Measurements from ENCODE around the gene IFRD2.

Gene IFRD2

GRCh38 chr3:50292159-50293078, at the start of gene IFRD2:
IFRD2 (minus strand) TSS chr3:50292429; CDS start chr3:50292274, 155 bp downstream.
- DNase-seq = peak; percentile 90

DNA sequence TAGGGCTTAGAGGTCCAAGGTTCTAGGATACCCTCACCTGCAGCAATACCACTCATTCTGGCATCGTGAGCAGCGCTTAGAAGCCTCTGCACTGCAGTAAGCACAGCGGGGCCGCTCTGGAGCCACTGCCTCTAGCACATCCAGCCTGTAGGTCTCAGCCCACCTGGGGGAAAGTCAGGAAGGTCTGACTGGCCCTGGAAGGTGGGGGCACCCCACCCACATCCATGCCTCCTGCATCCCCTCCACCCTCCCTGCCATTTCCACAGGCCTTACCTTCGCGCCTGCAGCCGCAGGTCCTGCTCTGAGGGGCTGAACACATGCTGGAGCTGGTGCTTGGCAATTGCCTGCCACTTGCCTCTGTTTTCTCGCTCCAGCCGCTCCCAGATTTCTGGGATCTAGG, 49.3 kb upstream of the IFRD2 start:
- no peak for DNase-seq

GRCh38 chr3:50340448-50341329, 48.5 kb upstream of the IFRD2 start, which contains the start of gene RASSF1:
RASSF1 (minus strand) TSS chr3:50340836; CDS start chr3:50340805, 31 bp downstream.
- no peak for DNase-seq

DNA sequence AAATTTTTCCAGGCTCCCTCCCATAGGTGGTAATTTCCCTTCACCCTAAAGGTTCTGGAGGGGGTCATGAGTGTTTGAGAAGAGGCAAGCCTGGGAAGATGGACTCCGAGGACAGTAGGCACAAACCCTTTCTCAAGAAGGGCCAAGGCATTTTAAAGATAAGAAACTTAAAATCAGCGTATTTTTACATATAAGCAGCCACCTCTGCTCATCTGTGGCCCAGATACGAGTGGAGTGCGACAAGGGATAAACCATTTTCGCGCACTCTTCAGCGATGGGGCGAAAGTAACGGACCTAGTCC, 47.9 kb upstream of the IFRD2 start:
- DNase-seq = no peak

- no peak for DNase-seq
These were observed 47.4 kb upstream of the IFRD2 start for GRCh38 chr3:50339485-50340146.

- DNase-seq = no peak
These were observed 46.7 kb upstream of the IFRD2 start for GRCh38 chr3:50338965-50339364.

DNA sequence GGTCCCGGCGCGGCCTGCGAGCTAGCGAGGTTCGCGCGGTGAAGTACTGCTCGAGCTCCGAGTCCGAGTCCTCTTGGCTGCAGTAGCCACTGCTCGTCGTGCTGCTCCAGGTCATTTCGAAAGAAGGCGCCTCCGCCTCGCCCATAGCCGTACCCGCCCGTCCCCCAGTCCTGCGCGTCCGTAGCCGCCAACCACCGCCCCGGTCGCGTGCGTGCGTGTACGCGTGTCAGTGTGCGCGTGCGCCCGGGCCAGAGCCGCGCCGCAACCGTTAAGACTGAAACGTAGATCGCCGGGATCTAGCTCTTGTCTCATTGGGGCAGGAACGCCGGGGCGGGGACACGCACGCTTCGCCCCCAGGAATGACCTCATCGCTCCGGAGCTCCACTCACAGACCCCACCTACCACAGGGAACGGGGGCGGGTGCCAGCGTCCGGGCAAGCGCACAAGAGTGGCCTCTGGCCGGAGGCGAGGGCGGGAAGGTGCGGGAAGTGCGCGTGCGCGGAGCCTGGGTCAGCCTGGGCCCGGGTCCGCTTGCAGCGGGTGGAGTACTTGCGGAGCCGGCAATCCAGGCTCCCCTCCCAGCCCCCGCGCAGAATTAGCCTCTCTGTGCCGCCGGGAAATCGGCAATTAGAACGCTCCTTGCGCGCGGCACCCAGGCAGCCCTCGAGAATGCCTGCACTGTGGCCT, 45.1 kb upstream of the IFRD2 start:
- peak; percentile 92 for DNase-seq

DNA sequence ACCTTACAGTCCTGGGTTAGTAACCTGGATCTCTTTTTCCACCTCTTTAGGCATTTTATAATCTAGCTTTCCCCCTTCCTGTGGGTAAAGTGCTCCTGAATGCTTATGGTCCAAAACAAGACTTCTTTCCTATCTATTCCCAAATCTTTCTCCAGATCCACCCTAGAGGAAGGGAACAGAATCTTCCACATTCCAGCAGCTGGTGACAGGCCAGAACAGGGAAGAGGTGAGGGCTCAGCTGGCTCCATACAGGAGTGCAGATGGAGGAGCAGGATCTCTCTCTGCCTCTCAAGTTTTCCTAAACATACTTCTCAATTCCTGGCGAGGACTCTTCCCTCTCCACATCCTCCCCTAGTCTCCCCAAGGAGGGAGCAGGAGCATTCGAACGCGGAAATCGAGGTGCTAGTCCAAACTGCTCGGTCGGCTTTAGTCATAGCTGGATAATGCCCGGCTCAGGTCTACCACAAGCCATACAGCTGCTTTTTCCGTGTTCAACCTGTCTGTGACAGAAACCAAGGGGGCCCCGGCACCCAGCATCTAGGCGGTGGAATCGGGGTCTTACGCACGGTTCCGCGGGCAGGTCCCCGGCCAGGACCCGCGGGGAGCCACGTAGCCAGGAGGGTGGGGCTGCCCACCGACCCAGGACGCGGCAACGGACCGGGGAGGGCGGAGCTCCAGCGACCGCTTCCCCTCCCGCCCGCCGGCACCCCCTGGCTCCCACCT, 44.4 kb upstream of the IFRD2 start:
- peak; percentile 6 for DNase-seq

DNA sequence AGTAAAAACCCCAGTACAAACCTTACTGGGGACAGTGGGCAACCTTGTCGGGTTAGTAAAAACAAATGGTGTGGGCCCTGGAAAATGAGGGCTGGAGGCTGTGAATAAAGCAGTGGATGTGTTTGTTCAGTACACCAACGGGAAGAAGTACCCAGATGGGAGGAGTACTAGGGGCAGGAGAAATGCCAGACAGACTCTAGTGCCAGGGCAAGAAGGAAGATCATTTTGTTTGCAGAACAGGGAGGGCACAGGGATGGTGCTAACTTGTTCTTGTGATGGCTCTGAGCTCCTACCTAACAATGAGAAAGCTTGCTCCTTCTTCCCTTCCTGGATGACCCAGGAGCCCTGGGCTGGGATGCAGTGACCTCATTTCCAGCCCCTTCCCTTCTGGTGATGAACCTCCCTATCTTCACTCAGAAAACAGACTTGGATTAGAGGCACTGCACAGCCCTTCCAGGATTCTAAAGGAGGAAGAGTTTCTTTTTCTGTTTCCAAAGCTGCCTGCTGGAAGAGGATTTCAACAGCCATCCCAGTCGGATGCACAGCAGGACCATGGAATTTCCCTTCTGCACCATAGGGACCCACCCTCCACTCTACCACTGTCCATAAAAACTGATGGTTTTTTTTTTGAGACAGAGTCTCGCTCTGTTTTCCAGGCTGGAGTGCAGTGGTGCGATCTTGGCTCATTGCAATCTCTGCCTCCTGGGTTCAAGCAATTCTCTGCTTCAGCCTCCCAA, 42.3 kb upstream of the IFRD2 start:
- no peak for DNase-seq

DNA sequence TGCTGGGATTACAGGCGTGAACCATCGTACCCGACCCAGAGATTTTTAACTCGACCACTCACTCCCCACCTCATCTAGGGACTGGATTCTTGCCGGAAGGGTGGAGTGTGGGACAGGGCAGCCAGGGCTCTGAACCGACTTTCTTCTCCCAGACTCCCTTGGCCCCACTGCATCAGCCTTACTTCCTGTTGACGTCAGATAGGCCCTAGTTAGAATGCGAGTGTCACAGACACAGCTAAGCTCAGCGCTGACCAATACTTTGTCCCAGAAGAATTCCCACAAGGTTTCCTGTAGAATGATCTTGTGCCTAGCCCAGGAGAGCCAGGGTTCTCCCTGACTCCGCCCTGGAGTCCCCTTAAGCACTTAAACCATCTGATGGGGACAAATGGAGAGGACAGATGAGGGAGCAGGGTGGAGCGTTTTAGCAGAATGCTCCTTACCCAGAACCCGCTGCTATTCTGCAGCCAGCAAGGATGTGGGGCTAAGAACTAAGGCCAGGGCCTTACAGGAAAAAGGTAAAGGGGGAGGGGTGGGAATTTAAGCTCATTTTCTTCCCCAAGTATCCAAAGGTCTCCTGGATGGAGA, 41.6 kb upstream of the IFRD2 start:
- no peak for DNase-seq

- no peak for DNase-seq
These were observed 39.2 kb upstream of the IFRD2 start for GRCh38 chr3:50331364-50331907.

DNA sequence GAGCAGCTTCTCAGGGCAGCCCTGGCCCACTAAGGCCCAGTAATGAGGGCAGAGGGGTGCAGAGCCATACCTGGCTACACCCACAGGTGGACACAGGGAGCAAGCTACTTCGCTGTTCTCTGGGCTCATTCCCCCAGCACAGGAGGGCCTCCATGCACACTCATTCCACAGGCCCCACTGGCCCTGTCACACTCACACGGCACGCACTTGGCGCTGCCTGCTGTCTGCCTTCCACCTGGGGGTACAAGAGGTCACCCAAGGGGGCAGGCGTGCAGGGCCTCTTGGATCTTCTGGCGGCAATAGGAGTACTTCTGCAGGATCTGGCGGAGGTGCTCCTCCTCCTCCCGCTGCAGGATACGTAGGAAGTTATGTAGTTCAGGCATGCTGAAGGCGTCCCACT, 38.1 kb upstream of the IFRD2 start:
- no peak for DNase-seq

- peak; percentile 85 for DNase-seq
These were observed 35.9 kb upstream of the IFRD2 start, which contains the start of gene TUSC2 for GRCh38 chr3:50327943-50328691. TUSC2 (minus strand) TSS chr3:50328223; CDS start chr3:50328099, 124 bp downstream.

DNA sequence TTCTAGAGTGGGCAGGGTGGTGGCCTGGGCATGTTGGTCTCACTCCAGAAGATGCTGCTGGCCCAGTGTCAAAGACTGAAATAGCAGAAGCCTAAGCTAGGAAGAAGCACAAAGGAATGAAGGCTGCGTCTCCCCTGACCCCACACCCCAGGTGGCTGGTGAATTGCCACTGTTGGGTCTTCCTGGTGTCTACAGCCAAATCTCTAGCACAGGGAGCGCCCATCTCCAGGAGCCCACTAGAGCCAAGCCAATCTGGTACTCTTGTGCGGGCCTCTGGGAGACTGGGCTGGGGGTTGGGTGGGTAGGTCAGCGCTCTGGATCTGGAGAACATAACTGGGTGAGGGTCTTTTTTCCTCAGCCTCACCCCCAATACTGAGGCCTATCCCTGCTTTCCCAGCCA, 34.9 kb upstream of the IFRD2 start:
- DNase-seq = no peak

- no peak for DNase-seq
These were observed 33.9 kb upstream of the IFRD2 start for GRCh38 chr3:50326182-50326541.

GRCh38 chr3:50325497-50326181, 33.4 kb upstream of the IFRD2 start:
- DNase-seq = no peak

- no peak for DNase-seq
These were observed 32.9 kb upstream of the IFRD2 start for GRCh38 chr3:50325113-50325480.

- peak; percentile 39 for DNase-seq
These were observed 32.3 kb upstream of the IFRD2 start for GRCh38 chr3:50324351-50325112.
